Adipose tissue (tissue), 3 donors: Measurements from ENCODE around the gene SP110. TPM values are rescaled to one million over a fixed set of nuclear protein-coding genes. Genes with fewer than 3 reads are reported as not detected.
"Not testable (repeated sequence)": the region's sequence is repeated elsewhere in the genome, so short reads cannot be mapped to it uniquely, and the experiment has no call there.

Experiments used
- H3K27ac ChIP-seq: one replicate; pipeline ENCODE4 v1.5.1; 2013; ENCODE audit warnings: low read depth, low read length
- WGBS, 3 donors: extraction: QIAGEN DNeasy Blood & Tissue Kit; methylation state at CpG; one replicate each; pipeline ENCODE4 v1.1.7; 2013; 5-methylcytosine and 5-hydroxymethylcytosine counted together
- polyA plus RNA-seq, 3 donors: library from polyadenylated mRNA; stranded (reverse); fragments of 200-250 nt; gene quantifications; one replicate each; pipeline ENCODE4 v1.2.3, GENCODE V29; 2013
- donor health status: healthy with polysubstance abuse.
- donor health status: Bipolar disorder and iron deficiency.
- donor health status: healthy.

SP110 gene
- polyA plus RNA-seq, 3 donors = 8.6 to 14.6 (median 13.9) TPM

DNA sequence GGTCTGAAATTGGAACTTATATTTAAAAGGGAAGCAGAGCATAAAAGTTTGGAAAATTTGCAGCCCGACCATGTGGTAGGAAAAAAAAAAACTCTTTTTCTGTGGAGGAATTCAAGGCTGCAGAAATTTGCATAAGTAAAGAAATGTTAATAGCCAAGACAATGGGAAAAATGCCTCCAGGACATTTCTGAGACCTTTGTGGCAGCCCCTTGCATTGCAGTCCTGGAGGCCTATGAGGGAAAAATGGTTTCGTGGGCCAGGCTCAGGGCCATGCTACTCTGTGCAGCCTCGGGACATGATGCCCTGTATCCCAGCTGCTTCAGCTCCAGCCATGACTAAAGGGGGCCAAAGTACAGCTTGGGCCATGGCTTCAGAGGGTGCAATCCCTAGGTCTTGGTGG lies 79.1 kb downstream of the SP110 start:
- H3K27ac ChIP-seq = no peak overlapping the region
- WGBS, 3 donors = 95 to 96% (median 96%) methylated on average over 3 of the region's 3 CpGs

GRCh38 chr2:230137902-230138539 lies 81.8 kb downstream of the SP110 start:
- 97 to 100% (median 100%) methylated on average over 1 of the region's 1 CpG for WGBS, 3 donors
- no peak overlapping the region for H3K27ac ChIP-seq

DNA sequence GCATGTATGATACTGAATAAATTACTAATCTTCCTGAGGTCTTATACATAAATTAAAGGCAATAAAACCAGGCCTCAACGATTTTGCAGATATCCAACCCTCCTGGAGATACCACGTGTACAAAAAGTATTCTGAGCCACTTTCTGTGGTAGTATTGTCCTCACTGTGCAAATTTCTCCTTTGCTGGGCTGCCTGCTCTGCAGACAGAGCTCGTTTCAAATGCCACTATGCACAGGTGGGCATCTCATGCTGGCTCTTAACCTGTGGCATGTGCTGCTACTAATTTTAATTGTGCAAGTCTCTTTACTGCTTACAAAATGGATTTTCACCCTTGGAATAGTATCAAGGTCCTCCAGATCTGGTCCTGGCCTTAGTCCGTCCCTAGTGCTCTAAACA lies 84.7 kb downstream of the SP110 start:
- H3K27ac ChIP-seq = no peak overlapping the region
- WGBS, 3 donors = 28 to 46% (median 46%) methylated on average over 4 of the region's 4 CpGs

DNA sequence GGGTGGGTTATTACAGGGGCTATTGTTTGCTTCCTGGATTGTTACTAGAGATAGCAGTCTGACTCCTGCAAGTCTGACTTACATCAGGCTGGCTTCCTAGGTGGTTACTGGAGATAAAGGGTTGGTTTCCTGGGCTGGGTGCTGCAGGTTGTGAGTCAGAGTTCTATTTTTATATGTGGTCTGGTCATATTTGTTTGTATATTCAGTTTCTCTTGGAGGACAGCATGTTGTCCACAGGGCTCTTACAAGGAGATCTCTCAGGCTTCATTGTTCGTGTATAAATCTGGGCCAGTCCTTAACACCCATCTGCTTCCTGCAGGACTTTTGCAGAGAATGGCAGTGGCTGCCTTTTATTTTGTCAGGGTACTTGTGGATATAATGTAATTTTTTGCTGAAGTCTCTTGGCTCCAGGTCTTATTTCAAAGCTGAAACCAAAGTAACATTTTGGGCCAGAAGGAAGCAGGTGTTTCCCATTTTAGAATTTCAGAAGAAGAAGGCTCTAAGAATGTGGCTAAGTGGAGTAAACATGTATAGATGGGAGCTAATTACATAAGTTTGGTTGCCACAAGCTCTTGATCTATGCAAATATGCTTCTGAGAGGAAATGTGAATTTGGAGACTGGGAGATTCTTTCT lies 85.2 kb downstream of the SP110 start:
- no peak overlapping the region for H3K27ac ChIP-seq

DNA sequence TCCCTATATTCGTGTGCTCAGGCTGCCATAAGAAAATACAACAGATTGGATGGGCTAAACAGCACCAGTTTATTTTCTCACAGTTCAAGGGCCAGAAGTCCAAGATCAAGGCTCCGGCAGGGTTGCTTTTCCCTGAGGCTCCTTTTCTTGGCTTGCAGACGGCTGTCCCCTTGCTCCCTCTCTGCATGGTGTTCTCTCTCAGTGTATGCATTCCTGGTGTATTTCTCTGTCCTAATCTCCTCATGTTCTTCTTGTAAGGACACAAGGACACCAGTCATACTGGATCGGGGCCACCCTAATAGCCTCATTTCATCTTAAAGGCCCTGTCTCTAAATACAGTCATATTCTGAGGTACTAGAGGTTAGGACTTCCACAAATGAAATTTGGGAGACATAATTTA lies 88.4 kb downstream of the SP110 start:
- WGBS, 3 donors = 63 to 78% (median 72%) methylated on average over 4 of the region's 4 CpGs
- no peak overlapping the region for H3K27ac ChIP-seq

More for the DNA sequence above, 85.2 kb downstream of the SP110 start:
- WGBS, 3 donors = 39 to 66% (median 50%) methylated on average over 1 of the region's 1 CpG

DNA sequence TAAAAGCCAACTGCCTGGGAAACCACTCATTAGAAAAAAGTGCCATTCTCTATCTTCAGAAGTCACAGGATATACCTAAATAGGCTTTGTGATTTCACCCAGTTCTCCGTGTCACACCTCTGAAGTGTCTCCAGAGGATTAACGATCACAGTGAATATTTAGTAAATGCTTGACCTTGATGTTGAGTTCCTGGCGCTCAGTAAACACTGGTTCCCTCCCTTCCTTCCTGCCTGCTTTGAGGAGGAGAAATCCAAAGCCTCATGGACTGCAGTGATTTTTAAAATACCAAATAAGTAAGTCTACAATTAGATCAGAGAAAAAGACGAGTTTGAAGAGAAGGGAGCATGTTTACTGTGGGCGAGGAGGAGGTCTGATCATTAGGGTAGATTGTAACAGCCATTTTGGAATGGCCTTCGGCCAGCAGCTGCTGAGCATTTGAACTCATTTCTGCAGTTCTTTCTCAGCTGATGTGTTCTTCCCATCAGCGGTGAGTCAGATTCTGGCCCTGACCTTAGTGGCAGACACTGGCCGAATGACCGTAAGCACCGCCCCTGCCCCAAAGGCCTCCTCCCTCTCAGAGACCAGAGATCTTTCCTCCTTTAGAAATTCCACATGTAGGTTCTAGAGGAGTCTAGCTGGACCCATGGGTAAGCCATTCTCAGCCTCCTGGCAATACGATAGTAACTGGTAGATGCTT lies 89.0 kb downstream of the SP110 start:
- WGBS, 3 donors = 44 to 55% (median 50%) methylated on average over 11 of the region's 11 CpGs
- H3K27ac ChIP-seq = no peak overlapping the region

DNA sequence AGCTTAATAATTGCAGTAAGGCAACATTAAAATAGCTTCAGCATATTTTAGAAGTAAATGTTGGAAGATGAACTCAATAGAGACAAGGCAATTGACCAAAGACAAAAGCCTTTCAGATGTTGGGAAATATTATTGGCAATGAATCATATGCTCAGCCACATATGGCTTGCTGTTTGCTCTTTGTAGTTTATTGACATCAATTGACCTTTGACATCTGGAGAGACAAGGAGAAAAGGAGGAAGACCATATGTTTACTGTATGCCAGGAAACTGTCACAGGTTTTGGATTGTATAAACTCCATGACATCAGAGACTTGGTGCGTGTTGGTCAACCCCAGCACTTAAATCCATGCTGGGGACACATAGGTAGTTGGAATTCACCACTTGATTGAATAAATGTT lies 90.4 kb downstream of the SP110 start:
- WGBS, 3 donors = 47 to 85% (median 68%) methylated on average over 1 of the region's 1 CpG

DNA sequence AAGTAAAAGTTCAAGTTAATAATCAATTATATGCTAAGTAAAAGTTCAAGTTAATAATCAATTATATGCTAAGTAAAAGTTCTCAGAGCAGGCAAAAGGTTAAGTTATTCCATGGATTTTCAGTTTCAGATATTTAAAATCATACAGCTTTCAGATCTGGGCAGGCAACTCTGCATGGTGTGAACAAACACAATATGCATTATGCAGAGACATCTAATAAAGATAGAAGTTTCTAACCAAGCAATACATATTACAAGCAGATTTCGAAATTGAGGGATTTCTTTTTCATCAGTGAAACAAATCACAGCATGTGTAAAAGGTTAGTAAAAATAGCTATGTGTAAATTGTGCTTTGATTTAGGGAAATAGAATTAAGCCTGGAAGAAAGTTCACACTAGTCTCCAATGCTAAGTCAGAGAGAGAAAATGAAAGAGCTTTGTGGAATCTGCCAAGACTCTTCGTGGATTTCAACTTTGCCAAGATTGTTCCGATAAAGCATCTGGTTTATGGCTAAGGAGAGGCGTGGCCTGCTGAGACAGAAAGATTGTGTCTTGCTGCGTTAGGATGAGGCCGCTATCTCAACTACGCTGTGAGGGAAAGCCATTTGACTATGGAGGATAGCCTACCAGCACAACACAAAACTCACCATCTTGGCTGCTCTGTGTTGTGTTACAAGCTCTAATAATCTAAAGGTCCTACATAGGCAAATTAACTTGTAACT lies 91.0 kb downstream of the SP110 start:
- 36 to 58% (median 53%) methylated on average over 7 of the region's 7 CpGs for WGBS, 3 donors
- H3K27ac ChIP-seq = no peak overlapping the region

More for the DNA sequence above, 90.4 kb downstream of the SP110 start:
- no peak overlapping the region for H3K27ac ChIP-seq

GRCh38 chr2:230127195-230127594 lies 92.6 kb downstream of the SP110 start:
- H3K27ac ChIP-seq = no peak overlapping the region
- WGBS, 3 donors = 32 to 96% (median 56%) methylated on average over 1 of the region's 1 CpG

DNA sequence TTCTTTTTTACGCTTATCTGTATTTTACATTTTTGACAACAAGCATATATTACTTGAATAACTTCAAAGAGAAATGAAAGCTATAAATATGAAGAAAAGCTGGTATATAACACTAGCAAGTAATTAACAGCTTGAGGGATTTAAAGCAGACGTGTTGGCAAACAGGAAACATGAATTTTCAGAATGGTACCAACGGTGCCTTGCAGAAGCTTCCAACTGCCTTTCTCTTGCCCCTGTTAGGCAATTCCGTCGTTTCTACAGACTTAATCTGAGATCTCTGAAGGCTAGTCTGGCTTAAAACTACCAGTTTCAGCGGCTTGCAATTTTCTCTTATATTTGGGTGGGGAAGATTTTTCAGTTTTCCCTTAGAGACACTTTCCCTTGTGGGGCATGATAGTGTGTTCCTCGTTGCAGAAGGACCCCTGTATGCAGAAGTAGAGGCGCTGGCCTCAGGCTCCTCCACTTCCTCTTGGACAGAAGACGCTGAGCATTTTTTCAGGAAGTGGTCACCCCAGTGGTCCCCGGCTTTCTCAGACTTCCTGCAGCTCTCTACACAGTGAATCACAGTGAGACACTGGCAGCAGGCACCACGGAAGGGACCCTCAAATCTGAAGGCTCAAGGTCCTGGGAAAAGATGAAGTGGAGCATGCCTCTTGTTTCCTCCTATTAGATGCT lies 94.9 kb downstream of the SP110 start:
- WGBS, 3 donors = 45 to 55% (median 52%) methylated on average over 11 of the region's 11 CpGs

GRCh38 chr2:230124235-230124634 lies 95.5 kb downstream of the SP110 start:
- no peak overlapping the region for H3K27ac ChIP-seq
- 73 to 86% (median 85%) methylated on average over 6 of the region's 6 CpGs for WGBS, 3 donors

More for the DNA sequence above, 94.9 kb downstream of the SP110 start:
- H3K27ac ChIP-seq = no peak overlapping the region

- not testable (repeated sequence) for H3K27ac ChIP-seq
- 84 to 92% (median 91%) methylated on average over 2 of the region's 2 CpGs for WGBS, 3 donors
Measured at GRCh38 chr2:230120376-230120775, 99.4 kb downstream of the SP110 start.

DNA sequence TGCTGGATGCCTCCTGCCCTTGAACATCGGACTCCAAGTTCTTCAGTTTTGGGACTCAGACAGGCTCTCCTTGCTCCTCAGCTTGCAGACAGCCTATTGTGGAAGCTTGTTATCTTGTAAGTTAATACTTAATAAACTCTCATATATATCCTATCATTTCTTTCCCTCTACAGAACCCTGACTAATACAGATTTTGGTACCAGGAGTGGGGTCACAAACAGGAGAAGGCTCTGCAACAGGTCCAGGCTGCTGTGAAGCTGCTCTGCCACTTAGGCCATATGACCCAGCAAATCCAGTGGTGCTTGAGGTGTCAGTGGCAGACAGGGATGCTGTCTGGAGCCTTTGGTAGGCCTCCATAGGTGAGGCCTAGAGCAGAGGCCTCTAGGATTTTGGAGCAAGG lies 100.0 kb downstream of the SP110 start:
- not testable (repeated sequence) for H3K27ac ChIP-seq
- 93 to 100% (median 100%) methylated on average over 1 of the region's 1 CpG for WGBS, 3 donors

Other genes starting within 250 kb of the SP110 start
- 1 to 10 TPM in 2 of 3 donors, under 1 TPM in 1; 0.44 to 2.1 (median 1.6) TPM for gene SLC16A14, start 151.1 kb downstream of the SP110 start, polyA plus RNA-seq
- gene SP140, start 5.8 kb upstream of the SP110 start, polyA plus RNA-seq = under 1 TPM in 2 of 3 donors, not detected in 1; 0.48 to 0.85 TPM
- 10 to 100 TPM in 1 of 3 donors, 1 to 10 TPM in 2; 8.3 to 10.5 (median 8.9) TPM for gene SP140L, start 107.2 kb upstream of the SP110 start, polyA plus RNA-seq
- gene SP100, start 196.2 kb upstream of the SP110 start, polyA plus RNA-seq = 10 to 100 TPM; 36.7 to 67.8 (median 41.8) TPM